Endothelial cell of umbilical vein (primary cell): Measurements from ENCODE around the gene DUOX2. TPM values are rescaled to one million over a fixed set of nuclear protein-coding genes. Genes with fewer than 3 reads are reported as not detected.

Source experiments
- BruUV-seq: library from RNA; stranded (reverse); fragments of 400-500 nt; replicated peaks from 2 replicates; lab custom pipeline; 2021; lab: Mats Ljungman, UMichigan
- CTCF ChIA-PET: fragments of 300-600, 350-600 bp; sonication (Branson Sonifier 250); formaldehyde crosslinking; loops from one replicate; lab custom pipeline; 2021; ENCODE audit warnings: antibody characterized with exemption, inconsistent platforms; lab: Charles Lee
- POLR2A ChIA-PET: fragments of 300-600, 350-600 bp; sonication (Branson Sonifier 250); formaldehyde crosslinking; loops from one replicate; lab custom pipeline; 2021; ENCODE audit warnings: antibody characterized with exemption, inconsistent platforms; lab: Charles Lee
- DNase-seq: peaks from one replicate; pipeline ENCODE4 v3.0.0-alpha.2; 2011; ENCODE audit warnings: low read depth, low spot score
- FAIRE-seq: peaks from 2 replicates; lab custom pipeline; 2011; peaks lifted over from hg19 to GRCh38; lab: Jason Lieb, UNC
- H2AFZ ChIP-seq: 2 replicates; pipeline ENCODE4 v1.6.0; 2012; ENCODE audit warnings: low read depth, low read length, control low read depth, inconsistent platforms
- H3K27ac ChIP-seq: 2 replicates; pipeline ENCODE4 v1.5.1; 2011; ENCODE audit warnings: low read depth, mild to moderate bottlenecking, control low read depth, low read length, moderate library complexity; ENCODE audit not compliant: insufficient read depth
- H3K27me3 ChIP-seq, 2 experiments: 2 replicates each; pipeline versions ENCODE4 v1.6.0 to v1.6.1; 2011; ENCODE audit warnings: low read length in 2 of 2, mixed read lengths in 1 of 2; ENCODE audit not compliant: control insufficient read depth in 2 of 2, insufficient read depth in 2 of 2
- H3K36me3 ChIP-seq, 2 experiments: 2 replicates in 1 of 2; 3 replicates in 1 of 2; pipeline ENCODE4 v1.5.1; 2011; ENCODE audit warnings: low read length in 2 of 2, mild to moderate bottlenecking in 1 of 2, moderate library complexity in 1 of 2; ENCODE audit not compliant: control insufficient read depth in 2 of 2, insufficient read depth in 2 of 2; ENCODE audit errors: extremely low read depth in 1 of 2
- H3K4me1 ChIP-seq: 3 replicates; pipeline ENCODE4 v1.5.1; 2011; ENCODE audit warnings: mild to moderate bottlenecking, low read length; ENCODE audit not compliant: control insufficient read depth, insufficient read depth; ENCODE audit errors: extremely low read depth
- H3K4me2 ChIP-seq: 2 replicates; pipeline ENCODE4 v1.6.1; 2011; ENCODE audit warnings: low read length, control low read depth, mixed read lengths; ENCODE audit not compliant: insufficient read depth
- H3K4me3 ChIP-seq, 3 experiments: fragments of 200-600 bp in 1 of 3; sonication (generic), shearing (Covaris generic) in 1 of 3; replicated peaks in 1 of 3; 2 replicates each; pipeline ENCODE4 v1.5.1; 2011 to 2016; ENCODE audit warnings: control low read depth in 3 of 3, low read length in 3 of 3, mild to moderate bottlenecking in 2 of 3, inconsistent platforms in 1 of 3, low read depth in 1 of 3, moderate library complexity in 1 of 3; ENCODE audit not compliant: insufficient read depth in 1 of 3
- H3K79me2 ChIP-seq: 2 replicates; pipeline ENCODE4 v1.6.0; 2012; ENCODE audit warnings: low read length, inconsistent platforms; ENCODE audit not compliant: control insufficient read depth, insufficient read depth
- H3K9ac ChIP-seq: replicated peaks from 2 replicates; pipeline ENCODE3; 2011; ENCODE audit warnings: low read length, control low read depth; ENCODE audit not compliant: insufficient read depth; ENCODE audit errors: extremely low read depth
- H3K9me1 ChIP-seq: replicated peaks from 3 replicates; pipeline ENCODE4 v1.6.0; 2011; ENCODE audit warnings: mild to moderate bottlenecking, low read length; ENCODE audit not compliant: control insufficient read depth, insufficient read depth; ENCODE audit errors: extremely low read depth
- H3K9me3 ChIP-seq: replicated peaks from 2 replicates; pipeline ENCODE4 v1.5.1; 2012; ENCODE audit warnings: low read length, inconsistent platforms; ENCODE audit not compliant: control insufficient read depth, insufficient read depth
- H4K20me1 ChIP-seq: replicated peaks from 2 replicates; pipeline ENCODE3; 2011; ENCODE audit warnings: mild to moderate bottlenecking, low read length; ENCODE audit not compliant: control insufficient read depth, insufficient read depth; ENCODE audit errors: extremely low read depth
- EZH2 ChIP-seq: IDR thresholded peaks from 2 replicates; pipeline ENCODE4 v1.6.1; 2012; ENCODE audit warnings: borderline replicate concordance, low read depth, mild to moderate bottlenecking, moderate library complexity, low read length, inconsistent platforms; ENCODE audit not compliant: severe bottlenecking
- FOS ChIP-seq: IDR thresholded peaks from 2 replicates; pipeline ENCODE4 v1.6.1; 2011; ENCODE audit warnings: mild to moderate bottlenecking, low read length, moderate library complexity, borderline replicate concordance; ENCODE audit not compliant: insufficient read depth
- GATA2 ChIP-seq: IDR thresholded peaks from 2 replicates; pipeline ENCODE4 v1.7.0; 2011; ENCODE audit warnings: low read depth, mild to moderate bottlenecking, moderate library complexity, mixed read lengths, low read length; ENCODE audit not compliant: insufficient read length, insufficient read depth
- JUN ChIP-seq: IDR thresholded peaks from 2 replicates; pipeline ENCODE4 v1.6.1; 2011; ENCODE audit warnings: borderline replicate concordance, low read depth; ENCODE audit not compliant: insufficient read length, insufficient read depth
- MYC ChIP-seq: IDR thresholded peaks from one replicate; pipeline ENCODE4 v1.6.1; 2011; ENCODE audit warnings: mild to moderate bottlenecking, low read depth, low read length
- POLR2A ChIP-seq: IDR thresholded peaks from 2 replicates; pipeline ENCODE4 v1.6.1; 2012; ENCODE audit warnings: low read depth, mild to moderate bottlenecking, control low read depth, low read length
- POLR2AphosphoS5 ChIP-seq: IDR thresholded peaks from 2 replicates; pipeline ENCODE4 v1.6.1; 2012; ENCODE audit warnings: low read depth, mild to moderate bottlenecking, control low read depth, low read length, moderate library complexity; ENCODE audit not compliant: insufficient read depth
- dilution Hi-C: fragments of 300-500 bp; cut with MboI; formaldehyde crosslinking; loops from one replicate; pipeline ENCODE4 v1.15.0; 2019; ENCODE audit warnings: low sequenced_read_pairs; ENCODE audit not compliant: extremely low pct_ligation_motif_present
- intact Hi-C: fragments of 100-400 bp; cut with micrococcal nuclease; formaldehyde crosslinking; loops from one replicate; pipeline ENCODE4 v1.10.0; 2022
- polyA plus RNA-seq, 4 experiments: library from polyadenylated mRNA; depleted of rRNA in 3 of 4; stranded (reverse) in 3 of 4; unstranded in 1 of 4; fragments of >200 nt; gene quantifications; 2 replicates each; pipeline versions ENCODE4 v1.2.1 to v1.2.3, GENCODE V29; 2011 to 2012; ENCODE audit warnings: missing spikeins in 1 of 4
- total RNA-seq: library from RNA; stranded (reverse); gene quantifications from 2 replicates; pipeline ENCODE4 v1.2.3, GENCODE V29; 2021
- TF ChIP-seq, protein P1 (sequence below), 2 donors: IDR thresholded peaks; 1 replicate in 1 of 2; 2 replicates in 1 of 2; pipeline ENCODE4 v1.5.1; 2011; ENCODE audit warnings: low read length in 2 of 2, mild to moderate bottlenecking in 2 of 2, moderate library complexity in 2 of 2, control low read depth in 1 of 2, inconsistent platforms in 1 of 2, low read depth in 1 of 2; ENCODE audit not compliant: insufficient read depth in 1 of 2; ENCODE audit errors: extremely low read depth in 1 of 2
- TF ChIP-seq, protein P2 (sequence below): IDR thresholded peaks from 2 replicates; pipeline ENCODE4 v1.6.1; 2011; ENCODE audit not compliant: insufficient read depth, insufficient read length

DUOX2 gene
- total and polyA plus RNA-seq, 2 donors (not counting 3 experiments of a cell fraction or from before 2014, with no cell fraction given) = 0.01 TPM; not detected in 1

DNA sequence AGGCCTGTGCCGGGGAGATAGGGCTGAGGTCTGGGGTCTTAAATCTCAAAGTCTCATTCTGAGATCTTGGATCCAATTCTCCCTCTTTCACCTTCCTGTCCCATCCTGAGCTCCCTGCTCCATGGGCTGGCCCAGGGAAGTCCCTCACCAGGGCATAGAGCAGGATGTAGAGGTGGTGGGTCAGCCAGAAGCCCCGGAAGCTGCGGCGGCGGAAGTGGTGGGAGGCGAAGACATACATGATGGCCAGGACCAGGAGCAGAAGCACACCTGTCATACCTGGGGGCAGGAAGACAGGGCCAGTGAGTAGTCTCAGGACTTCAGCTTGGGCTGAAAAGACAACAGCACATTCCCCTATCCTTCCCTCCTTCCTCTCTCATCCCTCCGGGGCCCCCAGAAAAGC is 16.5 kb downstream of the DUOX2 start:
- CTCF ChIA-PET = interaction anchor here (1.9 kb wide), 1 partner anchor 21 kb away, joined by 10 read pairs; no protein-coding TSS in a partner anchor
- intact Hi-C loops = no loop called here
- no peaks in the 10 kb centered on the region for H3K4me1 ChIP-seq
- no peak overlapping the region for H2AFZ ChIP-seq
- POLR2A ChIA-PET = no interaction called here
- no peak overlapping the region for H3K9ac ChIP-seq
- H4K20me1 ChIP-seq = no peaks in the 10 kb centered on the region
- no peak for DNase-seq
- FAIRE-seq = no peak
- dilution Hi-C loops = no loop called here
- no TSS peak for BruUV-seq
- no peak overlapping the region for H3K4me3 ChIP-seq
- H3K9me3 ChIP-seq = no peaks in the 10 kb centered on the region
- H3K27me3 ChIP-seq = peaks cover 3 to 16% of the 10 kb centered on the region in 2 experiments
- H3K79me2 ChIP-seq = no peaks in the 10 kb centered on the region
- no peaks in the 10 kb centered on the region for H3K9me1 ChIP-seq
- TF ChIP-seq, protein P1, sequence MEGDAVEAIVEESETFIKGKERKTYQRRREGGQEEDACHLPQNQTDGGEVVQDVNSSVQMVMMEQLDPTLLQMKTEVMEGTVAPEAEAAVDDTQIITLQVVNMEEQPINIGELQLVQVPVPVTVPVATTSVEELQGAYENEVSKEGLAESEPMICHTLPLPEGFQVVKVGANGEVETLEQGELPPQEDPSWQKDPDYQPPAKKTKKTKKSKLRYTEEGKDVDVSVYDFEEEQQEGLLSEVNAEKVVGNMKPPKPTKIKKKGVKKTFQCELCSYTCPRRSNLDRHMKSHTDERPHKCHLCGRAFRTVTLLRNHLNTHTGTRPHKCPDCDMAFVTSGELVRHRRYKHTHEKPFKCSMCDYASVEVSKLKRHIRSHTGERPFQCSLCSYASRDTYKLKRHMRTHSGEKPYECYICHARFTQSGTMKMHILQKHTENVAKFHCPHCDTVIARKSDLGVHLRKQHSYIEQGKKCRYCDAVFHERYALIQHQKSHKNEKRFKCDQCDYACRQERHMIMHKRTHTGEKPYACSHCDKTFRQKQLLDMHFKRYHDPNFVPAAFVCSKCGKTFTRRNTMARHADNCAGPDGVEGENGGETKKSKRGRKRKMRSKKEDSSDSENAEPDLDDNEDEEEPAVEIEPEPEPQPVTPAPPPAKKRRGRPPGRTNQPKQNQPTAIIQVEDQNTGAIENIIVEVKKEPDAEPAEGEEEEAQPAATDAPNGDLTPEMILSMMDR (IDR thresholded peaks at IDR 0.05; ENCODE audit: extremely low read depth in 1 of 2, insufficient read depth in 1 of 2, low read depth in 1 of 2, low read length in 2 of 2) = no peak
- TF ChIP-seq, protein P2, sequence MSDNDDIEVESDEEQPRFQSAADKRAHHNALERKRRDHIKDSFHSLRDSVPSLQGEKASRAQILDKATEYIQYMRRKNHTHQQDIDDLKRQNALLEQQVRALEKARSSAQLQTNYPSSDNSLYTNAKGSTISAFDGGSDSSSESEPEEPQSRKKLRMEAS = no peak
- TF ChIP-seq POLR2AphosphoS5 (no peak), EZH2 (no peak), MYC (no peak), GATA2 (no peak), POLR2A (no peak), FOS (no peak), JUN (no peak)
- H3K4me2 ChIP-seq = no peak overlapping the region
- H3K27ac ChIP-seq = no peak overlapping the region
- H3K36me3 ChIP-seq = no peaks in the 10 kb centered on the region
